HG03520 (cell line): ENCODE data around the gene PLEKHJ1.
"Not testable (repeated sequence)": the region's sequence is repeated elsewhere in the genome, so short reads cannot be mapped to it uniquely, and the experiment has no call there.

Experiments used
- ATAC-seq: cut with Tn5 transposase; IDR thresholded peaks from one replicate; pipeline ENCODE4 v1.9.1; 2021; ENCODE audit warnings: mild to moderate bottlenecking, moderate library complexity; ENCODE audit not compliant: unreplicated experiment

PLEKHJ1 gene

GRCh38 chr19:2201473-2202148 lies 34.5 kb downstream of the PLEKHJ1 start:
- ATAC-seq = no peak

DNA sequence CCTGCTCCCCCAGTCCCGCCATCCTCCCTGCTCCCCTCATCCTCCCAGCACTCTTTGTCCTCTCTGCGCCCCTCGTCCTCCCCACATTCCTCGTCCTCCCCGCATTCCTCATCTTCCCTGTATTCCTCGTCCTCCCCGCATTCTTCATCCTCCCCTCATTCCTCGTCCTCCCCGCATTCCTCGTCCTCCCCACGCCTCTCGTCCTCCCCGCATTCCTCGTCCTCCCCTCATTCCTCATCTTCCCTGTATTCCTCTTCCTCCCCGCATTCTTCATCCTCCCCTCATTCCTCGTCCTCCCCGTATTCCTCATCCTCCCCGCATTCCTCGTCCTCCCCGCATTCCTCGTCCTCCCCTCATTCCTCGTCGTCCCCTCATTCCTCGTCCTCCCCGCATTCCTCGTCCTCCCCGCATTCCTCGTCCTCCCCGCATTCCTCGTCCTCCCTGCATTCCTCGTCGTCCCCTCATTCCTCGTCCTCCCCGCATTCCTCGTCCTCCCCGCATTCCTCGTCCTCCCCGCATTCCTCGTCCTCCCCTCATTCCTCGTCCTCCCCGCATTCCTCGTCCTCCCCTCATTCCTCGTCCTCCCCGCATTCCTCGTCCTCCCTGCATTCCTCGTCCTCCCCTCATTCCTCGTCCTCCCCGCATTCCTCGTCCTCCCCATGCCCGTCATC lies 35.4 kb downstream of the PLEKHJ1 start:
- ATAC-seq = not testable (repeated sequence)

GRCh38 chr19:2199861-2200623 lies 36.1 kb downstream of the PLEKHJ1 start:
- ATAC-seq = no peak

DNA sequence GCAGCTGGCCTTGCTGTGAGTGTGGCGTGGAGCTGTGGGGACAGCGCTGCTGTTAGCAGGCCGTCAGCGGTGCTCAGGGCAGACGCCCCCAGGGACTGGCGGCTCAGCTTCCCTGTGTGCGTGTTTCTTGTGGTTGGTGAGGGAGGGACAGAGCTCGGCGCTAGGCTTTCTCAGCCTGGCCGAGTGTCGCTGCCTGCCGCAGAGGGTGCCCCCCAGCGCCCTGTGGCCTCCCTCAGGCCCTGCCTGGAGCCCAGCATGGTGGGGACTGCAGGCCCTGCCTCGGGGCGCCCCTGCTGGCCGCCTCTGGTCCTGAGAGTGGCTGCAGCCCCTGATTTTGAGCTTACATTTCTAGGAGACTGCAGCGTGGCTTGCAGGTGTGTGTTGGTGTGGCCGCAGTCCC lies 36.9 kb downstream of the PLEKHJ1 start:
- ATAC-seq = no peak

- ATAC-seq = no peak
These were observed 37.8 kb downstream of the PLEKHJ1 start for GRCh38 chr19:2198317-2198716.

DNA sequence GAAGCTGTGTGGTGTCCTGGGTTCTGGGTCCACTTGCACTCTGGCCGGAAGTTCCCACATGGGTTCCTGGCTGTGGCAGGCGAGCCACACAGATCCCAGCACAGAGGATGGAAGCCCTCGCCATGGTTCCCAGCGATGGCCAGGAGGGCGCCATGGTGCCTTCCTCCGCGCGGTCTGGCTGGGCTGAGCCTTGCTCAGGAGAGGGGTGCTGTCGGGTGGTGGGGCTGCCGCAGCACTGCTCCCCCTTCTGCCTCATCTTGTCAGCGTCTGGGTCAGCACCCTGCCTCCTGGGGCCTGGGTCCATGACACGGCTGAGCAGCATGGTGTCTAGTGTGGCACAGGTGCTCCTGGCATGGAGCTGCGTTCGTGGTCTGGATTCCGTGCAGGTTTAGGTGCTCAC lies 38.9 kb downstream of the PLEKHJ1 start:
- ATAC-seq = no peak

DNA sequence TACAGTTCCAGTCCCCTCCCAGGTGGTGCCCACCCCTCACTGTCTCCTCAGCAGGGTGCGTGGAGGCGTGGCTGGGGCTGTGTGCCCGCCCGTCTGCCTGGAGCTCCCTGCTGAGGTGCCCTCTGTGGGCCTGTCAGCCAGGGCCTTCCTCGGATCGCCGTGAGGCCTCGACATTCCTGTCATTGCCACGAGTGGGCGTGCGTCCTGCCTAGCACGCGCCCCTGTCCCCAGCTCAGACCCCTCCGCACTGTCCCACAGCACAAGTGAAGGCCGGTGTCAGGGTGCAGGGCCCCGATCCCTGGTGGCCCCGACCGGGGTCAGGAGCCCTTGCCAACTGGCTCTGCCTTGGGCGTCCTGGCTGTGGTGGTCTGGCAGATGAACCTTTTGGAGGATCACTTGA lies 40.2 kb downstream of the PLEKHJ1 start:
- no peak for ATAC-seq

GRCh38 chr19:2195361-2195760 lies 40.8 kb downstream of the PLEKHJ1 start:
- ATAC-seq = no peak

- ATAC-seq = no peak
These were observed 41.5 kb downstream of the PLEKHJ1 start for GRCh38 chr19:2194513-2195078.

- no peak for ATAC-seq
These were observed 42.3 kb downstream of the PLEKHJ1 start for GRCh38 chr19:2193807-2194206.

GRCh38 chr19:2192862-2193261 lies 43.3 kb downstream of the PLEKHJ1 start:
- ATAC-seq = no peak

DNA sequence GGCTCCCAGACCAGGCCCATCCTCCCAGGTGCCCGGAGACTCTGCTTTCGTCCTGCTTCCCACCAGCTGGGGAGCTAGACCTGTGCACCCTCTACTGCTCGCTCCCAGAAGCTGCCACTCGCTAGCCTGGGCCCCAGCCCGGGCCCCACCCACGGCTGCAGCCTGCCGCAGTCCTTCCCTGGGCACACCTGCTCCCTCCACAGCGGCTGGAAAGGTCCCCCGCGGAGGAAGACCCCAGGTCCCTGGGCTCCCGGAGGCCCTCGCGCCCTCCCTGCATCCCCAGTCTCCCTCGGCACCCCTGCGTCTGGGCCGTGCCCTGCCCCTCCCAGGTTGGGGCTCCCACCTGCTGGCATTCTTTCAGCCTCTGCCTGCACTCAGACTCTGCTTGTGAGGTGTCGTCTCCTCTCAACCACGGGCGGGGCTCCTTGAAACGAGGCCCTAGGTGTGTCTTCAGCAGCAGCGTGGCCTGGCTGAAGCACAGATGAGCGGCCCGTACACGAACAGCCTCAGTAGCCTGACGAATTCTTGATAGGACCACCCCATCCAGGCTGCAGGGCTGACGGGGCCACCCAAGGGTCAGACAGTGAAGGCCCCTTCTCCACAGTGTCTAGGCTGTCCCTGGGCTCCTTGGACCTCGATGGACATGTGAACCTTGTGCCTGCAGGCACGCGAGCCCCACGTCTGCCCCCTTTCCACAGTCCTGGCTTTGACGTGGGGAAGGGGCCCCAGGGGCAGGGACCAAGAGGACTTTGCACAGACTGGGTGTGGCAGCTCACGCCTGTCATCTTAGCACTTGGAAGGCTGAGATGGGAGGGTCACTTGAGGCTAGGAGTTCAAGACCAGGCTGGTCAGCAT lies 44.4 kb downstream of the PLEKHJ1 start:
- ATAC-seq = no peak

GRCh38 chr19:2190848-2191455 lies 45.2 kb downstream of the PLEKHJ1 start:
- no peak for ATAC-seq

DNA sequence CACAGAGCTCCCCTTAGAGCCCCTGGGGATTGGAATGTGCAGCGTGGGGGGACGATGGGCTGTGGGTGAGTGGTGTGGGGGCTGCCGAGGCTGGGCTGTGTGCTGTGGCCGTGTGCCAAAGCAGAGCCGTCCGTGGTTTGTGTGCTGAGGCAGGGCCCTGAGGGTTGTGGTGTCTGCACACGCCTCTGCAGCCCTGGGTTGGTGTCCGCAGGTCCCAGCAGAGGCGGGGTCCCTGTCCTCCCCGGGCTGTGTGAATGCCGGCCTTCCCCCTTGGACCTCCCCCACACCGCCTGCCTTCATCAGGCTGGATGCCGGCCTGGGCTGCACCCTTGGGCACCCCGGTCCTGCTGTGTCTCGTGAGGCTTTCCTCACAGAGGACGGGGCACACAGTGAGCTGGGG lies 46.2 kb downstream of the PLEKHJ1 start:
- no peak for ATAC-seq

- no peak for ATAC-seq
These were observed 47.3 kb downstream of the PLEKHJ1 start for GRCh38 chr19:2188708-2189385.

DNA sequence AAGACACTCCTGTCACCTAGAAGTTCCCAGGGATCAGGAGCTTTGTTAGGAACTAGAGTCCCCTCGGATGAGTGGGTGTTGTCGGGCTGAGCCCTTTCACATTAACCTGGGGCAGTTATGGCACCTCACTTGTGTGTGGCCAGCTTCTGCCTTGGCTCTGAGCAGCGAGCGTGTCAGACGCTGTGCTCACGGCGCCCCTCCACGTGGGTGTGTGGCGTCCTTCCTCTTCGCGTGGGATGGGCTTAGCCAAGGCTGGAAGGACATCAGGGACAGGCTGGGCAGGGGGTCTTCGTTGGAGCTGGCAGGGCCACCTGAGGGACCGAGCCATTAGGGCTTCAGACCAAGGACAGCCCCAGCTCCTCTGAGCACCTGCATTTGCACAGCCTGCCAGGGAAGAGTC lies 49.0 kb downstream of the PLEKHJ1 start:
- no peak for ATAC-seq

- ATAC-seq = no peak
These were observed 49.9 kb downstream of the PLEKHJ1 start for GRCh38 chr19:2186071-2186846.

GRCh38 chr19:2185734-2186070 lies 50.4 kb downstream of the PLEKHJ1 start:
- no peak for ATAC-seq

- no peak for ATAC-seq
These were observed 51.6 kb downstream of the PLEKHJ1 start for GRCh38 chr19:2184422-2184975.
